Adrenal gland (tissue), 5 donors: ENCODE measurements around the gene PRKAR1A.

Source experiments
- CTCF ChIP-seq, 6 experiments: fragments of 450-650 bp in 4 of 6; fragments of 200-600 bp in 2 of 6; sonication (generic) in 1 of 6; IDR thresholded peaks; 1 replicate in 5 of 6; 2 replicates in 1 of 6; pipeline versions ENCODE4 v1.5.1 to v1.8.0; 2016 to 2021; ENCODE audit warnings: antibody characterized with exemption in 6 of 6, mild to moderate bottlenecking in 2 of 6, moderate library complexity in 1 of 6
- POLR2A ChIP-seq, 2 donors: fragments of 450-650 bp; IDR thresholded peaks; one replicate each; pipeline ENCODE4 v1.6.1; 2017; ENCODE audit warnings: antibody characterized with exemption in 2 of 2, mild to moderate bottlenecking in 2 of 2, moderate library complexity in 1 of 2
- donor health status: DM: no; HTN: no; CAD: no.

DNA sequence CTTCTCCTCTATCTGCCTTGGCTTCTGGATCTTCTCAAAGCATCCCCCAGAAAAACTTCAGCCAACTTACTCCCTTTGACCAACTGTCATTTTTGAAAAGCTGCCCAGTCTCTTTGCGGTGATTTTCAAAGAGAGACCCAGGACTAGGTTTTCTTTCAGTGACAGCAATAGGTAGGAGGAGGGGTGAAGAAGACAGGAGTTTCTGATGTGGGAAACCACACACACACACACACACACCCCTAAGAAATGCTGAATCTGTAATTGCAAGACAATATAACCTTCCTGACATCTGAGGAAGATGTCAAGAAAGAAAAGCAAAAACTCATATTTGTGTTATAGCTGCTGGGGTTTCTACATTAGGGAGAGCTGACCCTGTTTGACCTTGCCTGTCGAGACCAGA is 83.8 kb downstream of the PRKAR1A start:
- TF ChIP-seq CTCF (IDR thresholded peaks at IDR 0.05) = no peak
- no peak for TF ChIP-seq POLR2A (IDR thresholded peaks at IDR 0.05)
